GM19372 (cell line): ENCODE measurements around the gene OR6A2.
"Not testable (repeated sequence)": the region's sequence is repeated elsewhere in the genome, so short reads cannot be mapped to it uniquely, and the experiment has no call there.

Source experiments
- ATAC-seq: cut with Tn5 transposase; IDR thresholded peaks from one replicate; pipeline ENCODE4 v1.9.1; 2021; ENCODE audit warnings: mild to moderate bottlenecking, low read depth, moderate library complexity; ENCODE audit not compliant: unreplicated experiment

OR6A2 gene

GRCh38 chr11:6799402-6799801 is at the start of gene OR6A2:
TSS of gene OR6A2 (minus strand) at chr11:6799689. CDS start at chr11:6795708, 3,981 bp downstream.
- ATAC-seq, result no peak

GRCh38 chr11:6845383-6845782 is 45.9 kb upstream of the OR6A2 start, which contains the start of gene OR10A5:
TSS of gene OR10A5 (plus strand) at chr11:6845683. CDS start at chr11:6845683, 0 bp downstream.
- ATAC-seq, result no peak

GRCh38 chr11:6844356-6844755 is 44.9 kb upstream of the OR6A2 start:
- ATAC-seq, result no peak

- ATAC-seq, result no peak
Observed at GRCh38 chr11:6843670-6844069, 44.2 kb upstream of the OR6A2 start.

- no peak for ATAC-seq
Observed at GRCh38 chr11:6841694-6842093, 42.2 kb upstream of the OR6A2 start.

GRCh38 chr11:6834021-6834420 is 34.5 kb upstream of the OR6A2 start:
- ATAC-seq, result no peak

GRCh38 chr11:6833356-6833755 is 33.9 kb upstream of the OR6A2 start:
- no peak for ATAC-seq

GRCh38 chr11:6828103-6828502 is 28.6 kb upstream of the OR6A2 start:
- no peak for ATAC-seq

GRCh38 chr11:6825231-6825744 is 25.8 kb upstream of the OR6A2 start:
- no peak for ATAC-seq

- ATAC-seq, result no peak
Observed at GRCh38 chr11:6824136-6824823, 24.8 kb upstream of the OR6A2 start.

GRCh38 chr11:6818967-6819366 is 19.5 kb upstream of the OR6A2 start:
- no peak for ATAC-seq

- no peak for ATAC-seq
Observed at GRCh38 chr11:6817694-6818093, 18.2 kb upstream of the OR6A2 start.

GRCh38 chr11:6813656-6814055 is 14.2 kb upstream of the OR6A2 start:
- ATAC-seq, result no peak

- ATAC-seq, result peak; percentile 93
Observed at GRCh38 chr11:6812390-6813005, 13.0 kb upstream of the OR6A2 start.

- not testable (repeated sequence) for ATAC-seq
Observed at GRCh38 chr11:6801075-6801474, 1.6 kb upstream of the OR6A2 start.

GRCh38 chr11:6794639-6795038 is 4.8 kb downstream of the OR6A2 start:
- ATAC-seq, result no peak

GRCh38 chr11:6790546-6790945 is 8.9 kb downstream of the OR6A2 start:
- ATAC-seq, result no peak

- no peak for ATAC-seq
Observed at GRCh38 chr11:6782720-6783119, 16.8 kb downstream of the OR6A2 start, which contains the start of gene OR2AG1. TSS of gene OR2AG1 (plus strand) at chr11:6783020. CDS start at chr11:6785038, 2,018 bp downstream.

- ATAC-seq, result no peak
Observed at GRCh38 chr11:6780829-6781228, 18.7 kb downstream of the OR6A2 start.

- no peak for ATAC-seq
Observed at GRCh38 chr11:6778518-6778917, 21.0 kb downstream of the OR6A2 start.

- peak; percentile 62 for ATAC-seq
Observed at GRCh38 chr11:6771926-6772893, 27.3 kb downstream of the OR6A2 start, which contains the start of gene OR2AG2. TSS of gene OR2AG2 (minus strand) at chr11:6771976. CDS start at chr11:6768957, 3,019 bp downstream.
